ENCODE measurements around the gene ADAM11.

ADAM11 gene

DNA sequence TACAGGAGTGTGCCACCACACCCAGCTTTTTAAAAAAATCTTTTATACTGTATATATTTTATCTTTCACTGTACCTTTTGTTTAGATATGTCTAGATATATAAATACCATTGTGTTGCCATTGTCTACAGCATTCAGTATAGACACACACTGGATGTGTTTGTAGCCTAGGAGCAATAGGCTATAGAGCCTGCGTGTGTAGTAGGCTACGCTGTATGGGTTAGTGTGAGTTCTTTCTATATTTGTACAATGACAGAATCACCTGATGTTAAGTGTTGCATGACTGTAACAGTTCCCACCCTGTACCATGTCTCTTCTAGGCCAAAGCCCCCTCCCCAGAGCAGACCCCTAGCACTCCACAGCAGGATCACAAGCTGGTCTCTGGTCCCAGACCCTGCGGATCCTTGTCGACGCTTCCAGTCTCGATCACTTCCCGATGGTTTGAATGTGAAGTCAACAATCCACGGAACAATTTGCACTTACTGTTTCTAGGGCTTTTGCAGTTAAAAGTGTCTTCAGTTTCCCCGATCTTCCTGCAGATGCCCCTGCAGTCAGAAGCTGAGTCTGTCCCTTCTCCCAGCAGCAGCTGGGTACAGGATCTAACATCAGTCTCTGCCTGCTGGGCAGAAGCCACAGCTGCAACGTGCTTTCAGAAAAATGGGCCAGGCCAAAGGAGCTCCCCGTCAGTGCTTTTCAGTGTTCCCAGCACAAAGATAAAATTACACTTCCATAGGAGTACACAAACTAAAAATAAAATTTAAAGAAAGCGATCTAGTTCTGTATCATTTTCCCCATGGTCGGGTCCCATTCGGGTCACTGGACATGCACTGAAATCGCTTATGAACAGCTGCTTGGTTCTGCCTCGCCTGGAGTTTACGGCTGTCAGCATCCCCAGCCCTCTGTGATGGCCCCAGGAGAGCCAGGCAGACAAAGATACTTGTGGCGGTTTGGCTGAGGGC lies 35.4 kb downstream of the ADAM11 start:
- TF ChIP-seq ZFX (IDR thresholded peaks at IDR 0.05), result no peak
- TF ChIP-seq, protein P1, sequence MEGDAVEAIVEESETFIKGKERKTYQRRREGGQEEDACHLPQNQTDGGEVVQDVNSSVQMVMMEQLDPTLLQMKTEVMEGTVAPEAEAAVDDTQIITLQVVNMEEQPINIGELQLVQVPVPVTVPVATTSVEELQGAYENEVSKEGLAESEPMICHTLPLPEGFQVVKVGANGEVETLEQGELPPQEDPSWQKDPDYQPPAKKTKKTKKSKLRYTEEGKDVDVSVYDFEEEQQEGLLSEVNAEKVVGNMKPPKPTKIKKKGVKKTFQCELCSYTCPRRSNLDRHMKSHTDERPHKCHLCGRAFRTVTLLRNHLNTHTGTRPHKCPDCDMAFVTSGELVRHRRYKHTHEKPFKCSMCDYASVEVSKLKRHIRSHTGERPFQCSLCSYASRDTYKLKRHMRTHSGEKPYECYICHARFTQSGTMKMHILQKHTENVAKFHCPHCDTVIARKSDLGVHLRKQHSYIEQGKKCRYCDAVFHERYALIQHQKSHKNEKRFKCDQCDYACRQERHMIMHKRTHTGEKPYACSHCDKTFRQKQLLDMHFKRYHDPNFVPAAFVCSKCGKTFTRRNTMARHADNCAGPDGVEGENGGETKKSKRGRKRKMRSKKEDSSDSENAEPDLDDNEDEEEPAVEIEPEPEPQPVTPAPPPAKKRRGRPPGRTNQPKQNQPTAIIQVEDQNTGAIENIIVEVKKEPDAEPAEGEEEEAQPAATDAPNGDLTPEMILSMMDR (conservative IDR thresholded peaks at IDR 0.05), result no peak
- no peak overlapping the region for H3K27ac ChIP-seq

DNA sequence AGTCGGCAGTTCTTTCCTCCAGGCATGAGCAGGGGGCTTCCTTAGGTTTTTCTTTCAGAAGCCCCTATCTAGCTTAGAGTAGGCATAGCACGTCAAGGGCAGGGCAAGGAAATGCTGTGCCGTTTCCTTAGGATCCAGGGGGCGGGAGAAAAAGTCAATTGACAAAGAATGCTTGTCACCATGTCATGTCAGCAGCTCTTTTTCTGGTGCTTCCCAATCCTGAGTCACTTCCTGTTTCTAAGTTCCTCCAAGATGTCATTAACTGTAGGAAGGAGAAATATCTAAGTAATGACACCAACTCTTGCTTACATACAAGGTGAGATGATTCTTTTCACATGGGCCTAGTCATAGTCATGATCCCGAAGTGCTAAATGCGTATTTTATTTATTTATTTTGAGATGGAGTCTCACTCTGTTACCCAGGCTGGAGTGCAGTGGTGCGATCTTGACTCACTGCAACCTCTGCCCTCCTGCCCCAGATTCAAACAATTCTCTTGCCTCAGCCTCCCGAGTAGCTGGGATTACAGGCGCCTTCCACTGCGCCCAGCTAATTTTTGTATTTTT lies 36.1 kb downstream of the ADAM11 start:
- TF ChIP-seq, protein P1 (conservative IDR thresholded peaks at IDR 0.05), result no peak
- no peak for TF ChIP-seq ZFX (IDR thresholded peaks at IDR 0.05)
- H3K27ac ChIP-seq, result no peak overlapping the region

DNA sequence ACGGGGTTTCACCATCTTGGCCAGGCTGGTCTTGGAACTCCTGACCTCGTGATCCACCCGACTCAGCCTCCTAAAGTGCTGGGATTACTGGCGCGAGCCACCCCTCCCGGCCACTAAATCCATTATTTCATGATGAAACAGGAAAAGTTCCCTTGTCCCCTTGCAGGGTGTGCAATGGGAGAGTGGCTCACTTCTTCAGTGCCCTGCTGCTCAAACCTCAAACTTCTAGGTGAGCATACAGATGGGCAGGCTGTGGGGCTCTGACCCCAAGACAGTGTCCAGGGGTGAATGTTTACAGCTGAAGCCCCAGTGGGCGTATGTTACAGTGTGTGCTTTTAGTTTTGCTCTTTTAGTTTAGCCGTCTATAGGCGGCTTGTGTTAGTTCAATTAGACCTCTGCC lies 36.6 kb downstream of the ADAM11 start:
- no peak overlapping the region for H3K27ac ChIP-seq
- TF ChIP-seq, protein P1 (conservative IDR thresholded peaks at IDR 0.05), result no peak
- no peak for TF ChIP-seq ZFX (IDR thresholded peaks at IDR 0.05)

DNA sequence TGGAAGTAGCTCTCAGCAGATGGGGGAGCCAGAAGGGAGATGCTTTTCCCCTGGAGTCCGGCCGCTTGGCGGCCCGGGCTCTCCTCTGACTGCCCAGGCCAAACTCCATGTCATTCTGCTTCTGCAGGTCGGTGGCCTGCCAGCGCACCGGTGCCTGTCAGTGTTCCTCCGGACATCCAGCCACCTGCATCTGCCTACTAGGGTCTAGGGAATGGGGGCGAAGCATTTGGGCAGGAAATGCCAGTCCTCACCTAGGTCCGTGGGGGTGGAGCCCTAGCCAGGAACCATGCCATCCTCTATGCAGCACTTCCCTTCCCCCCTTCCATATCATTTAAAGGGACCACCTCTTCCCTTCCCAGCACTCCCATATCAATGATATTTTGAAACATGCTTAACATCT lies 37.1 kb downstream of the ADAM11 start:
- H3K27ac ChIP-seq, result no peak overlapping the region
- no peak for TF ChIP-seq ZFX (IDR thresholded peaks at IDR 0.05)
- TF ChIP-seq, protein P1 (conservative IDR thresholded peaks at IDR 0.05), result no peak

DNA sequence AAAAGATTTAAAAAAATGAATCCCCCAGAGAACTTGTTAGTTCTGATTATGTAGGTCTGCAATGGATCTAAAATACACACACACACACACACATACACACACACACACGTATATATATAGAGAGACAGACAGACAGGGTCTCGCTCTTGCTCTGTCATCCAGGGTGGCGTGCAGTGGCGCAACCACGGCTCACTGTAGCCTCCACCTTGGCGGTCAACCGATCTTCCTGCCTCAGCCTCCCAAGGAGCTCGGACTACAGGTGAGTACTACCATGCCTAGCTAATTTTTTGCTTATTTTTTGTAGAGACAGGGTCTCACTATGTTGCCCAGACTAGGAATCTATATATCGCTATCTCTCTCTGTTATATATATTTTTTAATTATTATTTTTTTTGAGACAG lies 37.9 kb downstream of the ADAM11 start:
- no peak overlapping the region for H3K27ac ChIP-seq

DNA sequence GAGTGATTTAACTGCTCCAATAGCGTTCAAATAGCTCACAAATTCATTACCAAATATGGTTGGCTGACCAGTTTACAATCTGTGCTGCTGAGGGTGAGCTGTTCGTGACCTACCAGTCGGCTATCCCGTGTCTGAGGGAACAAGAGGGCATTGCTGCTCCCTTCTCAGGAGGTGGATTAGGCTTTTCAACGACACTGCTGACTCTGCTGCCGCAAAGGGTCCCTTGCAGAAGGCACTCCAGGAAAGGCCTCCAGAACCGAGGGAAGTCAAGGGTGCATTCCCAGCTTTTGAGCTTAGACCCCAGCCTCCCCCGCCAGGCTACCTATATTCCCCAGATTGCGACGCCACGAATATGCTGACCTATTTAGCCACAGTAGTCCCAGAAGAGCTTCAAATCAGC lies 39.0 kb downstream of the ADAM11 start:
- H3K27ac ChIP-seq, result no peak overlapping the region

More for the DNA sequence above, 37.9 kb downstream of the ADAM11 start:
- TF ChIP-seq, protein P1 (conservative IDR thresholded peaks at IDR 0.05), result no peak
- no peak for TF ChIP-seq ZFX (IDR thresholded peaks at IDR 0.05)

More for the DNA sequence above, 39.0 kb downstream of the ADAM11 start:
- no peak for TF ChIP-seq ZFX (IDR thresholded peaks at IDR 0.05)
- TF ChIP-seq, protein P1 (conservative IDR thresholded peaks at IDR 0.05), result no peak

Measured in C4-2B (cell line).